ENCODE data around the gene DMXL1.

- TF ChIP-seq CTCF (IDR thresholded peaks at IDR 0.05; ENCODE audit: borderline replicate concordance, extremely low read depth, low read length, poor library complexity, severe bottlenecking) (no peak), EZH2 (IDR thresholded peaks at IDR 0.05; ENCODE audit: borderline replicate concordance, low read depth, low read length, severe bottlenecking) (no peak)
Measured at GRCh38 chr5:119280380-119280779, 209.5 kb downstream of the DMXL1 start.
